Measurements from ENCODE around the gene SHC4. TPM values are rescaled to one million over a fixed set of nuclear protein-coding genes. Genes with fewer than 3 reads are reported as not detected.

The SHC4 gene
- total and polyA plus RNA-seq, 2 of the 13 experiments (the other 11 are each of a cell fraction or from before 2014, with no cell fraction given) = 0.04 TPM; not detected in 1

DNA sequence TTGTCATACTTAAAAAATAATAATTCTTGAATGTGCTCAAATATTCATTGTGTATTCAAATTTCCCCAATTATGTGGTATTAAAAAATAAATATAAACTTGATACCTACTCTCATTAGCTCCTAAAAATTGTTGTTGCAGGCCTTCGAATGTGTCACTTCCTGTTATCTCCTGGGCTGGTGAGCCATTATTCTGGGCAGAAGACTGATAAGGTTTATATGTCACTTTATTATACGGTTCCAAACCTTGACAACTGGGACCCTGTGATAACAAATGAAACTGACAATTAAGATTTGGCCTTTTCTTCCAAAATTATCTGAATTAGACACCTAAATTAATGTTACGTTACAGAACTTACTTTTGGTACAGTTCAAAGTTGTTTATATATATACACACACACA, 167.8 kb downstream of the SHC4 start:
- Histone ChIP-seq H3K9me3 (ENCODE audit: low read length) (no peaks in the 10 kb centered on the region), H2AFZ (ENCODE audit: low read length) (no peak overlapping the region), H3K79me2 (ENCODE audit: insufficient read depth, low read length) (peaks cover 12% of the 10 kb centered on the region), H3K4me2 (ENCODE audit: low read depth, low read length) (no peak overlapping the region), H3K27ac (ENCODE audit: extremely low read length, insufficient read depth, low read length) (no peak overlapping the region), H3K27me3 (ENCODE audit: control insufficient read depth in 1 of 2, insufficient read depth in 2 of 2, low read length in 2 of 2) (no peaks in the 10 kb centered on the region; a peak in 1 of 5 replicates), H3K36me3 (replicated peaks in 1 of 2; ENCODE audit: control insufficient read depth in 1 of 2, insufficient read depth in 2 of 2, low read length in 2 of 2) (peaks cover 2 to 17% of the 10 kb centered on the region in 2 experiments; a peak in 3 of 5 replicates), H3K4me3 (replicated peaks in 1 of 3; ENCODE audit: insufficient read depth in 1 of 3, low read depth in 2 of 3, low read length in 3 of 3) (no peak overlapping the region), H4K20me1 (ENCODE audit: insufficient read depth, low read length) (no peaks in the 10 kb centered on the region), H3K9ac (ENCODE audit: insufficient read depth, low read depth, low read length) (no peak overlapping the region), H3K4me1 (ENCODE audit: insufficient read depth, low read length) (peaks cover 16% of the 10 kb centered on the region)
- ATAC-seq (no peak), DNase-seq (ENCODE audit: low spot score) (no peak), FAIRE-seq (no peak)
- ChIA-PET POLR2A (no interaction called here), CTCF (ENCODE audit: low intra/inter-chr PET ratio, low total read pairs) (no interaction called here)
- 97% methylated on average over 3 of the region's 3 CpGs for WGBS (ENCODE audit: low lambda C conversion rate)
- TF ChIP-seq NCOA5 (CRISPR knock-in tag; IDR thresholded peaks at IDR 0.05) = no peak
- TF ChIP-seq KDM2A (CRISPR knock-in tag; IDR thresholded peaks at IDR 0.05; ENCODE audit: borderline replicate concordance, low read depth) = no peak
- no peak for TF ChIP-seq ZNF331 (CRISPR knock-in tag; IDR thresholded peaks at IDR 0.05)
- no peak for TF ChIP-seq ARHGAP35 (CRISPR knock-in tag; IDR thresholded peaks at IDR 0.05; ENCODE audit: borderline replicate concordance)
- TF ChIP-seq ZSCAN30 (CRISPR knock-in tag; IDR thresholded peaks at IDR 0.05) = no peak
- no peak for TF ChIP-seq ZNF329 (CRISPR knock-in tag; IDR thresholded peaks at IDR 0.05; ENCODE audit: low read depth)
- TF ChIP-seq, protein P1, sequence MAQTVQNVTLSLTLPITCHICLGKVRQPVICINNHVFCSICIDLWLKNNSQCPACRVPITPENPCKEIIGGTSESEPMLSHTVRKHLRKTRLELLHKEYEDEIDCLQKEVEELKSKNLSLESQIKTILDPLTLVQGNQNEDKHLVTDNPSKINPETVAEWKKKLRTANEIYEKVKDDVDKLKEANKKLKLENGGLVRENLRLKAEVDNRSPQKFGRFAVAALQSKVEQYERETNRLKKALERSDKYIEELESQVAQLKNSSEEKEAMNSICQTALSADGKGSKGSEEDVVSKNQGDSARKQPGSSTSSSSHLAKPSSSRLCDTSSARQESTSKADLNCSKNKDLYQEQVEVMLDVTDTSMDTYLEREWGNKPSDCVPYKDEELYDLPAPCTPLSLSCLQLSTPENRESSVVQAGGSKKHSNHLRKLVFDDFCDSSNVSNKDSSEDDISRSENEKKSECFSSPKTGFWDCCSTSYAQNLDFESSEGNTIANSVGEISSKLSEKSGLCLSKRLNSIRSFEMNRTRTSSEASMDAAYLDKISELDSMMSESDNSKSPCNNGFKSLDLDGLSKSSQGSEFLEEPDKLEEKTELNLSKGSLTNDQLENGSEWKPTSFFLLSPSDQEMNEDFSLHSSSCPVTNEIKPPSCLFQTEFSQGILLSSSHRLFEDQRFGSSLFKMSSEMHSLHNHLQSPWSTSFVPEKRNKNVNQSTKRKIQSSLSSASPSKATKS (CRISPR knock-in tag; IDR thresholded peaks at IDR 0.05) = no peak
- no peak for TF ChIP-seq HES4 (CRISPR knock-in tag; IDR thresholded peaks at IDR 0.05; ENCODE audit: borderline replicate concordance)
- no peak for TF ChIP-seq ZSCAN22 (CRISPR knock-in tag; IDR thresholded peaks at IDR 0.05)
- TF ChIP-seq ZNF3 (CRISPR knock-in tag; IDR thresholded peaks at IDR 0.05) = no peak
- TF ChIP-seq TBL1XR1 (IDR thresholded peaks at IDR 0.05; ENCODE audit: borderline replicate concordance, low read length, partially characterized antibody) = no peak
- no peak for TF ChIP-seq YEATS2 (CRISPR knock-in tag; IDR thresholded peaks at IDR 0.05; ENCODE audit: borderline replicate concordance)
- TF ChIP-seq, protein P2, sequence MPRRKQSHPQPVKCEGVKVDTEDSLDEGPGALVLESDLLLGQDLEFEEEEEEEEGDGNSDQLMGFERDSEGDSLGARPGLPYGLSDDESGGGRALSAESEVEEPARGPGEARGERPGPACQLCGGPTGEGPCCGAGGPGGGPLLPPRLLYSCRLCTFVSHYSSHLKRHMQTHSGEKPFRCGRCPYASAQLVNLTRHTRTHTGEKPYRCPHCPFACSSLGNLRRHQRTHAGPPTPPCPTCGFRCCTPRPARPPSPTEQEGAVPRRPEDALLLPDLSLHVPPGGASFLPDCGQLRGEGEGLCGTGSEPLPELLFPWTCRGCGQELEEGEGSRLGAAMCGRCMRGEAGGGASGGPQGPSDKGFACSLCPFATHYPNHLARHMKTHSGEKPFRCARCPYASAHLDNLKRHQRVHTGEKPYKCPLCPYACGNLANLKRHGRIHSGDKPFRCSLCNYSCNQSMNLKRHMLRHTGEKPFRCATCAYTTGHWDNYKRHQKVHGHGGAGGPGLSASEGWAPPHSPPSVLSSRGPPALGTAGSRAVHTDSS (CRISPR knock-in tag; conservative IDR thresholded peaks at IDR 0.05) = no peak
- TF ChIP-seq ZNF674 (CRISPR knock-in tag; IDR thresholded peaks at IDR 0.05; ENCODE audit: low read depth) = no peak
- in situ Hi-C loops (cut with HindIII; ENCODE audit: extremely low pct_ligation_motif_present, low pct_unique_long_range_greater_than_20kb) (no loop called here), intact Hi-C loops (cut with micrococcal nuclease; ENCODE audit: unreplicated experiment) (no loop called here)
- no TSS peak for BruUV-seq (replicated peaks)
